Subcutaneous adipose tissue (tissue), 4 donors: ENCODE data around the gene ATP7A. TPM values are rescaled to one million over a fixed set of nuclear protein-coding genes. Genes with fewer than 3 reads are reported as not detected.

ENCODE experiments used
- total RNA-seq, 4 donors: library from RNA; depleted of rRNA; stranded (reverse); fragments of >200 nt; gene quantifications; one replicate each; pipeline ENCODE4 v1.1.0, GENCODE V29; 2016
- TF ChIP-seq, protein P1 (sequence below): fragments of 450-650 bp; IDR thresholded peaks from one replicate; pipeline ENCODE4 v1.5.1; 2016; ENCODE audit warnings: low read depth, mild to moderate bottlenecking, control low read depth, antibody characterized with exemption, moderate library complexity

ATP7A gene
- total RNA-seq, 4 donors from 2014 or later = 6.4 to 16.0 (median 12.0) TPM

- TF ChIP-seq, protein P1, sequence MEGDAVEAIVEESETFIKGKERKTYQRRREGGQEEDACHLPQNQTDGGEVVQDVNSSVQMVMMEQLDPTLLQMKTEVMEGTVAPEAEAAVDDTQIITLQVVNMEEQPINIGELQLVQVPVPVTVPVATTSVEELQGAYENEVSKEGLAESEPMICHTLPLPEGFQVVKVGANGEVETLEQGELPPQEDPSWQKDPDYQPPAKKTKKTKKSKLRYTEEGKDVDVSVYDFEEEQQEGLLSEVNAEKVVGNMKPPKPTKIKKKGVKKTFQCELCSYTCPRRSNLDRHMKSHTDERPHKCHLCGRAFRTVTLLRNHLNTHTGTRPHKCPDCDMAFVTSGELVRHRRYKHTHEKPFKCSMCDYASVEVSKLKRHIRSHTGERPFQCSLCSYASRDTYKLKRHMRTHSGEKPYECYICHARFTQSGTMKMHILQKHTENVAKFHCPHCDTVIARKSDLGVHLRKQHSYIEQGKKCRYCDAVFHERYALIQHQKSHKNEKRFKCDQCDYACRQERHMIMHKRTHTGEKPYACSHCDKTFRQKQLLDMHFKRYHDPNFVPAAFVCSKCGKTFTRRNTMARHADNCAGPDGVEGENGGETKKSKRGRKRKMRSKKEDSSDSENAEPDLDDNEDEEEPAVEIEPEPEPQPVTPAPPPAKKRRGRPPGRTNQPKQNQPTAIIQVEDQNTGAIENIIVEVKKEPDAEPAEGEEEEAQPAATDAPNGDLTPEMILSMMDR = no peak
Measured at GRCh38 chrX:77966361-77966760, 55.9 kb downstream of the ATP7A start.

DNA sequence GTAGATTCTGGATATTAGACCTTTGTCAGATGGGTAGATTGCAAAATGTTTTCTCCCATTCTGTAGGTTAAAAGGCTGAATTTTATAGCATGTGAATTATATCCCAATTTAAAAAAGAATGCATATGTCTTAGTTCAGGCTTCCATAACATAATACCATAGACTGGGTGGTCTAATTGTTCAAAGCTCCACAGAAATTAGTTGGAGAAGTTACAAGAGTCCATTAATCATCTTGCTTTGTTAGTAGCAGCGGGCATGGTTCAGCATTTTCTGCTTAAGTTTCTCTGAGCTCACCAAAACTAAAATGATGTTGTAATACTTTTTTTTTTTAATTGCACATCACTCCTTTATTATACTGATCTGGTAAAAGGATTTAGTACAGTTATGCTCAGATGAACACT is 57.1 kb downstream of the ATP7A start:
- TF ChIP-seq, protein P1 = no peak

DNA sequence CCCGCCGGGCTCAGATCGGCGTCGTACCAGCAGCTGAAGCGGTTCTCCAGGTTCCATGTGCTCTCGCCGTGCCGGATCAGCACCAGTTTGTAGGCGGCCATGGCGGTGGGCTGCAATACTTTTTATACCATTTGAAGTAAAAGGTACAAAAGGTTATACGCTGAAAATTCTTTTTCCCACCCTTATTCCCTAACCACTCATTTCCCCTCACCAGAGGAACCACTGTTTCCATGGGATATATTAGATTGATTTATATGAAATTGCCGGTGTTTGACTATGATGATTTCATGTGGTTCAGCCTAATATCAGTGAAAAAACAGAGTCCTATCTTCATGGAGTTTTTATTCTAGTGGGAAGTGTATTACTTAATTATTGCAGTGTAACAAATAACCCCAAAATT is 59.0 kb downstream of the ATP7A start, which contains the start of gene PGAM4:
PGAM4 (minus strand) TSS at position 101 of the 400 bp plus-strand sequence; CDS start at position 101, 0 bp downstream.
- TF ChIP-seq, protein P1 = no peak

DNA sequence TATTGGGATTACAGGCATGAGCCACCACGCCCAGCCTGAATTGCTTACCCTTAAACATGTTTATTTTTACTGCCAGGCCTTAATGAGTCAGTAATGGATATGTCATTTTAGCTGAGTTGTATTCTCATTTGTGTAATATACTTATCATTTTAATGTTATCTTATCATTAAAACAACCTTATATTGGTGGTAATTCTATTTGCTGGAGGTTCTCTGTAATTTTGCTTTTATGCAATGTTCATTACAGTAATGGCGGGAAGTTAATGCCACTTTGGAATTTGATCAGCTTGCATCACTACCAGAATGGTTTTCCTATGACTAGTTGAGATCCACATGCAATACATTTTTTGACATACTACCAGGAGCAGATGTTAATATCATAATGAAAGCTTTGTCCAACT is 65.3 kb downstream of the ATP7A start:
- TF ChIP-seq, protein P1 = no peak

GRCh38 chrX:77977095-77977494 is 66.6 kb downstream of the ATP7A start:
- TF ChIP-seq, protein P1 = no peak

GRCh38 chrX:77977518-77977917 is 67.0 kb downstream of the ATP7A start:
- TF ChIP-seq, protein P1 = no peak

DNA sequence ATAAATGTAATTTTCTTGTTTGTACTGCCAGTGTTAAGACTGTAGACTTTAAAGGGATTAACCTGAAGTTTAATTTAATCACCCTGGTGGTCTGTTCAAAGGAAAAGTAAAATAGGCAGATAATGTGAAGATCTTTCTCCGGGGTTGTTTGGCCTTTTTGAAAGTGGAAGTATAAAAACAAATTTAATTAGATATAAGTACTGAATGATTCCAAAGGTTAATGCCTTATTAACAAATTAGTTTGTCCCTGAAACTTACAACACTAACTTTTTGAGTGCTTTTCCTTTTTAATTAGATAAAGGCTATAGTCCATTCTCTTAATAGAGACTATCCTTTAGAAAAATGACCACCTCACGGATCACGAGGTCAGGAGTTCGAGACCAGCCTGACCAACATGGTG is 69.4 kb downstream of the ATP7A start:
- TF ChIP-seq, protein P1 = no peak

- TF ChIP-seq, protein P1 = no peak
Measured at GRCh38 chrX:78011846-78012245, 101.4 kb downstream of the ATP7A start.
